GM23248 (cell line): ENCODE measurements around the gene ABCC1. TPM values are rescaled to one million over a fixed set of nuclear protein-coding genes. Genes with fewer than 3 reads are reported as not detected.

Experiments used
- DNase-seq: peaks from one replicate; pipeline ENCODE4 v3.0.0-alpha.2; 2015
- H2AFZ ChIP-seq: fragments of 200-600 bp; sonication (generic); 2 replicates; pipeline ENCODE4 v1.6.1; 2016; ENCODE audit warnings: antibody characterized with exemption
- H3F3A ChIP-seq: fragments of 200-600 bp; sonication (generic); 2 replicates; pipeline ENCODE4 v1.6.1; 2016; ENCODE audit warnings: mild to moderate bottlenecking, antibody characterized with exemption, mixed run types; ENCODE audit not compliant: insufficient read depth
- H3K27ac ChIP-seq: fragments of 200-600 bp; sonication (generic); 2 replicates; pipeline ENCODE4 v1.5.1; 2016; ENCODE audit warnings: mild to moderate bottlenecking
- H3K27me3 ChIP-seq: fragments of 200-600 bp; sonication (generic); replicated peaks from 2 replicates; pipeline ENCODE4 v1.6.1; 2016; ENCODE audit warnings: mild to moderate bottlenecking; ENCODE audit not compliant: insufficient read depth
- H3K36me3 ChIP-seq: fragments of 200-600 bp; sonication (generic); 2 replicates; pipeline ENCODE4 v1.6.1; 2016; ENCODE audit warnings: low read depth, mild to moderate bottlenecking
- H3K4me1 ChIP-seq: fragments of 200-600 bp; sonication (generic); 2 replicates; pipeline ENCODE4 v1.6.1; 2016; ENCODE audit warnings: mild to moderate bottlenecking; ENCODE audit not compliant: insufficient read depth
- H3K4me2 ChIP-seq: fragments of 200-600 bp; sonication (generic); one replicate; pipeline ENCODE4 v1.6.1; 2016; ENCODE audit warnings: mild to moderate bottlenecking; ENCODE audit not compliant: unreplicated experiment
- H3K4me3 ChIP-seq: fragments of 200-600 bp; sonication (generic); 2 replicates; pipeline ENCODE4 v1.5.1; 2016; ENCODE audit warnings: mild to moderate bottlenecking
- H3K79me2 ChIP-seq: fragments of 200-600 bp; sonication (generic); 2 replicates; pipeline ENCODE4 v1.6.1; 2016; ENCODE audit warnings: mild to moderate bottlenecking; ENCODE audit not compliant: insufficient read depth
- H3K9ac ChIP-seq: fragments of 200-600 bp; sonication (generic); 2 replicates; pipeline ENCODE4 v1.6.1; 2016; ENCODE audit warnings: mild to moderate bottlenecking
- H3K9me2 ChIP-seq: fragments of 200-600 bp; sonication (generic); 2 replicates; pipeline ENCODE4 v1.6.1; 2016; ENCODE audit warnings: mixed run types, mild to moderate bottlenecking, moderate library complexity; ENCODE audit not compliant: insufficient read depth
- H3K9me3 ChIP-seq: fragments of 200-600 bp; sonication (generic); one replicate; pipeline ENCODE4 v1.6.1; 2017; ENCODE audit warnings: low read depth
- H4K20me1 ChIP-seq: fragments of 200-600 bp; sonication (generic); 2 replicates; pipeline ENCODE4 v1.6.0; 2016; ENCODE audit not compliant: insufficient read depth
- EZH2 ChIP-seq: fragments of 200-600 bp; sonication (generic); IDR thresholded peaks from 2 replicates; pipeline ENCODE4 v1.6.1; 2018; ENCODE audit warnings: antibody characterized with exemption, mild to moderate bottlenecking; ENCODE audit not compliant: insufficient read depth, poor library complexity, severe bottlenecking
- EZH2phosphoT487 ChIP-seq: fragments of 200-600 bp; sonication (generic); IDR thresholded peaks from 2 replicates; pipeline ENCODE4 v1.6.1; 2018; ENCODE audit warnings: antibody characterized with exemption, moderate library complexity, mild to moderate bottlenecking, low read depth; ENCODE audit not compliant: insufficient read depth
- WGBS, 2 experiments: methylation state at CpG; one replicate each; pipeline ENCODE4 v1.1.6; 2015 to 2017; ENCODE audit warnings: low lambda C conversion rate in 2 of 2, low coverage in 1 of 2; ENCODE audit errors: missing lambda C conversion rate in 2 of 2; 5-methylcytosine and 5-hydroxymethylcytosine counted together
- in situ Hi-C: fragments of 300-500 bp; cut with MboI; formaldehyde crosslinking; loops from 2 replicates; pipeline ENCODE4 v1.15.0; 2020
- polyA plus RNA-seq: library from polyadenylated mRNA; unstranded; fragments of >200 nt; fragmentation: Nextera tagmentation; extraction: Ambion mirVana; gene quantifications from 2 replicates; pipeline ENCODE4 v1.2.1, GENCODE V29; 2016
- total RNA-seq: library from RNA; depleted of rRNA; stranded (reverse); fragments of >200 nt; shearing (Covaris generic); gene quantifications from 2 replicates; pipeline ENCODE4 v1.2.3, GENCODE V29; 2014

The ABCC1 gene
- total and polyA plus RNA-seq, 2 experiments from 2014 or later = 16.2 to 25.5 TPM

GRCh38 chr16:15974057-15974456 lies 24.6 kb downstream of the ABCC1 start:
- H4K20me1 ChIP-seq = no peaks in the 10 kb centered on the region
- H3K79me2 ChIP-seq = peaks cover 99% of the 10 kb centered on the region
- peaks cover 42% of the 10 kb centered on the region for H3F3A ChIP-seq
- 49 to 56% methylated on average over 2 of the region's 2 CpGs for WGBS, 2 experiments
- H3K9me2 ChIP-seq = no peaks in the 10 kb centered on the region
- peak overlapping the region; percentile 25 for H3K27ac ChIP-seq
- no peak overlapping the region for H2AFZ ChIP-seq
- H3K4me1 ChIP-seq = peaks cover 30% of the 10 kb centered on the region
- TF ChIP-seq EZH2 (no peak), EZH2phosphoT487 (no peak)
- H3K9ac ChIP-seq = peak overlapping the region; percentile 7; the same call in 1 of the 2 replicates
- no peaks in the 10 kb centered on the region for H3K27me3 ChIP-seq
- H3K4me3 ChIP-seq = no peak overlapping the region
- DNase-seq = no peak
- peaks cover 4% of the 10 kb centered on the region; the same call in 1 of the 2 replicates for H3K36me3 ChIP-seq
- in situ Hi-C loops = no loop called here
- H3K9me3 ChIP-seq = no peaks in the 10 kb centered on the region
- no peak overlapping the region for H3K4me2 ChIP-seq

DNA sequence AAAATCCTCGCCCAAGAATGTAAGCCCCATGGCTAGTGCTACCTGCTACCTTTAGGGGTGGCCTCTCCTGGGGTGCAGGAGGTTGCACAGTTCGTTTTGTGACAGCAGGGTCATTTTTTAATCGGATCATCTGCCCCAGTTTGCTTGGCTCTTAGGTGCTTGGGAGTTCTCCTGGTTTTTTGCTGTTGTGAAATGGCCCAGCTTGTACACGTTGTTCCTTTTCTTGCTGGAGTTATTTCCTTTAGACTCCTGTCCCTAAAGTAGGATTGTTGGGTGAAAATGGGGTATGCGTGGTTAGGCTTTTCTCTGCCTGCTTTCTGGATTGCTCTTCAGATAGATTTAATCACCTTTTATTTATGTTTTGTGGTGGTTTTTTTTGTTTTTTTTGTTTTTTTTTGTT lies 25.8 kb downstream of the ABCC1 start:
- Histone ChIP-seq H3K27me3 (no peaks in the 10 kb centered on the region), H3F3A (peaks cover 42% of the 10 kb centered on the region), H3K9me3 (no peaks in the 10 kb centered on the region), H3K4me1 (peaks cover 30% of the 10 kb centered on the region), H2AFZ (no peak overlapping the region), H3K79me2 (peaks cover 99% of the 10 kb centered on the region), H3K9me2 (no peaks in the 10 kb centered on the region), H3K36me3 (peaks cover 4% of the 10 kb centered on the region; the same call in 1 of the 2 replicates), H4K20me1 (no peaks in the 10 kb centered on the region), H3K4me2 (no peak overlapping the region), H3K27ac (no peak overlapping the region), H3K9ac (no peak overlapping the region), H3K4me3 (no peak overlapping the region)
- in situ Hi-C loops = no loop called here
- 49% methylated on average over 5 of the region's 5 CpGs for WGBS, 2 experiments
- TF ChIP-seq EZH2 = no peak
- no peak for DNase-seq

GRCh38 chr16:15976225-15976812 lies 26.9 kb downstream of the ABCC1 start:
- peak overlapping the region; percentile 97 for H3K27ac ChIP-seq
- H3K9me2 ChIP-seq = no peaks in the 10 kb centered on the region
- H2AFZ ChIP-seq = 0 out of 2 replicates have a peak overlapping the region, but pooled peaks have one; percentile 26
- no peaks in the 10 kb centered on the region for H3K27me3 ChIP-seq
- 14 to 15% methylated on average over 5 of the region's 5 CpGs for WGBS, 2 experiments
- H3K9ac ChIP-seq = peak overlapping the region; percentile 83
- H3K4me3 ChIP-seq = peak overlapping the region; percentile 38; the same call in 1 of the 2 replicates
- no peak for TF ChIP-seq EZH2phosphoT487
- TF ChIP-seq EZH2 = no peak
- H3K4me2 ChIP-seq = peak overlapping the region; percentile 61
- H3F3A ChIP-seq = peaks cover 42% of the 10 kb centered on the region
- H3K36me3 ChIP-seq = peaks cover 4% of the 10 kb centered on the region; the same call in 1 of the 2 replicates
- in situ Hi-C loops = no loop called here
- H3K9me3 ChIP-seq = no peaks in the 10 kb centered on the region
- DNase-seq = peak; percentile 59
- peaks cover 30% of the 10 kb centered on the region for H3K4me1 ChIP-seq
- H3K79me2 ChIP-seq = peaks cover 99% of the 10 kb centered on the region
- H4K20me1 ChIP-seq = no peaks in the 10 kb centered on the region

DNA sequence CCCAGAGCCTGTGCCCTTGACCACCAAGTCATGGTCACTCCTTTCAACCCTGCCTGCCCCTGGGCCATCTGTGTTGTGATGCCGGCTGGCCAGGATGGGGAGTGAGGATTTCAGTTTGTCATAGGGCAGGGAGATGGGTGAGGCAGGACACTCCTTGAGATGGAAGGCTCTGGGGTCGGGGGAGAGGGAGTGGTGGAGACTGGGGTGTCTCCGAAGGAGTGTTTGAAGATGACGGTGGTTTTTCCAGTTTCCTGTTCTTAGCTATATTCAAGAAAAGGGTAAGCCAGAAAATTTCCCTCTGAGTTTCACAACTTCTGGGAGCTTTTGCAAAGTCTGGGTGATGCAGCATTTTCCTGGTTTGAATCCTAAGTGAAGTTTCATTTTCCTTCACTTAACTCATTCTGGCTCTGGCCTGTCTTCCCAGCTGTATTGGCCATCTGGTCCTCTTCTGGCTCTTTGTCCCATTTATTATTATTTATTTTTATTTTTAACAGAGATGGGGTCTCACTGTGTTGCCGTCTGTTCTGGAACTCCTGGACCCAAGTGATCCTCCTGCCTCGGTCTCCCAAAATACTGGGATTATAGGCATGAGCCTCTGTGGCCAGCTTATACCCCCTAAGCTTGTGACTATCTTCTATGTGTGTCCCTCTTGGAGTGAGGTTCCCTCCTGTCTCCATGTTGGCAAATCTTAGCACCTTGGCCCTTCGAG lies 27.7 kb downstream of the ABCC1 start:
- Histone ChIP-seq H3K9me3 (no peaks in the 10 kb centered on the region), H3K36me3 (peaks cover 4% of the 10 kb centered on the region; the same call in 1 of the 2 replicates), H4K20me1 (no peaks in the 10 kb centered on the region), H3K9ac (peak overlapping the region; percentile 83), H3K27ac (peak overlapping the region; percentile 97), H3K4me2 (peak overlapping the region; percentile 61), H3K4me3 (peak overlapping the region; percentile 38), H3K4me1 (peaks cover 29% of the 10 kb centered on the region), H3K9me2 (no peaks in the 10 kb centered on the region), H2AFZ (peak overlapping the region; percentile 26; the same call in 1 of the 2 replicates), H3F3A (peaks cover 40% of the 10 kb centered on the region), H3K27me3 (no peaks in the 10 kb centered on the region), H3K79me2 (peaks cover 99% of the 10 kb centered on the region)
- peak; percentile 91 for DNase-seq
- in situ Hi-C loops = no loop called here
- WGBS, 2 experiments = 25 to 31% methylated on average over 7 of the region's 7 CpGs
- TF ChIP-seq EZH2phosphoT487 = no peak
- TF ChIP-seq EZH2 = no peak
